Nephron progenitor cell (in vitro differentiated cells): Measurements from ENCODE around the gene CACNA2D4.

Source experiments
- DNase-seq: peaks from one replicate; pipeline ENCODE4 v3.0.0; 2021
- H3K27ac Mint-ChIP-seq: 2 replicates; pipeline ENCODE4 v1.8.0; 2021; ENCODE audit warnings: mild to moderate bottlenecking, moderate library complexity, mixed read lengths
- H3K27me3 Mint-ChIP-seq: 2 replicates; pipeline ENCODE4 v1.8.0; 2021; ENCODE audit warnings: mild to moderate bottlenecking, low read depth, mixed read lengths; ENCODE audit not compliant: poor library complexity
- H3K36me3 Mint-ChIP-seq: 2 replicates; pipeline ENCODE4 v1.8.0; 2021; ENCODE audit warnings: low read depth, mixed read lengths
- H3K4me1 Mint-ChIP-seq: 2 replicates; pipeline ENCODE4 v1.8.0; 2021; ENCODE audit warnings: mixed read lengths
- H3K4me3 Mint-ChIP-seq: 2 replicates; pipeline ENCODE4 v1.8.0; 2021; ENCODE audit warnings: mild to moderate bottlenecking, moderate library complexity, mixed read lengths
- H3K9me3 Mint-ChIP-seq: 2 replicates; pipeline ENCODE4 v1.8.0; 2021; ENCODE audit warnings: mild to moderate bottlenecking, moderate library complexity, mixed read lengths
- TF ChIP-seq, protein P1 (sequence below): fragments of 200-600 bp; sonication (generic); IDR thresholded peaks from 2 replicates; pipeline ENCODE4 v1.5.0; 2021; ENCODE audit warnings: antibody characterized with exemption

CACNA2D4 gene

DNA sequence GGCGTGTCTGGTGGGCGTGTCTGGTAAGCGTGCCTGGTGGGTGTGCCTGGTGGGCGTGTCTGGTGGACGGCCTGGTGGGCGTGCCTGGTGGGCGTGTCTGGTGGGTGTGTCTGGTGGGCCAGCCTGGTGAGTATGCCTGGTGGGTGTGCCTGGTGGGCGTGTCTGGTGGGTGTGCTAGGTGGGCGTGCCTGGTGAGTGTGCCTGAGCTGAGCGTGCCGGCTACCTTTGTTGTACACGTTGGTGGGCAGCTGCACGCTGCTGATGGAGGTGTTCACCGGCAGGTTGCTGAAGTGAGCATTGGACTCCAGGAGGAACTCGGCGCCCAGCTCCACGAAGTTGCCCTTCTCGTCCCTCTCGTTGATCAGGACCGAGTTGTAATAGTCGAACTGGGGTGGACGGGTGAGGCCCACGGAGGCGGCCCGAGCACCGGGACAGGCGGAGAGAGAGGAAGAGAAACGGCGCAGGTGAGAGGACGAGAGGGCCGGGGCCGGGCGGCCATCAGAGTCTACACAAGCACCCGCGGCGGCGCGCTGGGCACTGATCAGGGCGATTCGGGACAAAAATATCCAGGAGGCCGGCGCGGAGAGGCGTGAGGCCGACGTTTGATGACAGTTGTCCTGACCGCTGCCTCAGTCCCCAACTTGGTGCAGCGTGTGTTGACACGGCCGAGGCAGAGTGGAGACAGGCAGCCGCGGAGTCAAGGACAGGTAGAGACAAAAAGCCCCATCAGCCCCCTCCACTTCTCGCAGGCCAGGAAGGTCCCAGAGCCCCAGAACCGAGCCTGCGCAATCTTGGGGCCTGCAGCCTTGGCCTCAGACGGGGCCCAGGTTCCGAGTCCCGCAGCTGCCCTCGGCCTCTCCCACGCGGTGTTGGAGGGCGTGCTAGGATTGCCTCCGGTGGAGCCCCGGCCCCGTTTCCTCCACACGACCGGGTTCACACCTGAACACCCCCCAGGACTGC is 10.5 kb downstream of the CACNA2D4 start:
- peaks cover 17% of the 10 kb centered on the region for H3K27me3 Mint-ChIP-seq
- TF ChIP-seq, protein P1, sequence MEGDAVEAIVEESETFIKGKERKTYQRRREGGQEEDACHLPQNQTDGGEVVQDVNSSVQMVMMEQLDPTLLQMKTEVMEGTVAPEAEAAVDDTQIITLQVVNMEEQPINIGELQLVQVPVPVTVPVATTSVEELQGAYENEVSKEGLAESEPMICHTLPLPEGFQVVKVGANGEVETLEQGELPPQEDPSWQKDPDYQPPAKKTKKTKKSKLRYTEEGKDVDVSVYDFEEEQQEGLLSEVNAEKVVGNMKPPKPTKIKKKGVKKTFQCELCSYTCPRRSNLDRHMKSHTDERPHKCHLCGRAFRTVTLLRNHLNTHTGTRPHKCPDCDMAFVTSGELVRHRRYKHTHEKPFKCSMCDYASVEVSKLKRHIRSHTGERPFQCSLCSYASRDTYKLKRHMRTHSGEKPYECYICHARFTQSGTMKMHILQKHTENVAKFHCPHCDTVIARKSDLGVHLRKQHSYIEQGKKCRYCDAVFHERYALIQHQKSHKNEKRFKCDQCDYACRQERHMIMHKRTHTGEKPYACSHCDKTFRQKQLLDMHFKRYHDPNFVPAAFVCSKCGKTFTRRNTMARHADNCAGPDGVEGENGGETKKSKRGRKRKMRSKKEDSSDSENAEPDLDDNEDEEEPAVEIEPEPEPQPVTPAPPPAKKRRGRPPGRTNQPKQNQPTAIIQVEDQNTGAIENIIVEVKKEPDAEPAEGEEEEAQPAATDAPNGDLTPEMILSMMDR, result no peak
- DNase-seq, result no peak

GRCh38 chr12:1906579-1906978 is 11.9 kb downstream of the CACNA2D4 start:
- Mint-ChIP-seq H3K9me3 (peaks cover 67% of the 10 kb centered on the region), H3K27ac (no peak overlapping the region), H3K27me3 (peaks cover 17% of the 10 kb centered on the region), H3K4me3 (no peak overlapping the region), H3K36me3 (peaks cover 19% of the 10 kb centered on the region), H3K4me1 (peaks cover 9% of the 10 kb centered on the region)
- no peak for DNase-seq
- TF ChIP-seq, protein P1, result no peak

More for the DNA sequence above, 10.5 kb downstream of the CACNA2D4 start:
- Mint-ChIP-seq H3K9me3 (peaks cover 53% of the 10 kb centered on the region), H3K36me3 (peaks cover 16% of the 10 kb centered on the region), H3K4me3 (no peak overlapping the region), H3K27ac (no peak overlapping the region), H3K4me1 (peaks cover 22% of the 10 kb centered on the region)

DNA sequence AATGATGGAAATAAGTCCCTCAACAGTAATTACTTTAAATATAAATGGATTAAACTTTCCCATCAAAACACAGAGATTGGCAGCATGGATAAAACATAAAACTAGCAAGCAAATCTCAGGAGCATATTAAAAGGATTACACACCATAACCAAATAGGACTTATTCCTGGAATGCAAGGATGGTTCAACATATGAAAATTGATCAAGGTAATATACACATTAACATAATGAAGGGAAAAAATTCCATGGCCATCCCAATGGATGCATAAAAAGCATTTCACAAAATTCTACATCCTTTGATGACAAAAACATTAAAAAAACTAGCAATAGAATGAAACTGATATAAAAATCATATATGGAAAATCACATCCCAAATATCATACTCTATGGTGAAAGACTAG is 13.6 kb downstream of the CACNA2D4 start:
- H3K27ac Mint-ChIP-seq, result no peak overlapping the region
- no peaks in the 10 kb centered on the region for H3K4me1 Mint-ChIP-seq
- no peak for DNase-seq
- TF ChIP-seq, protein P1, result no peak
- H3K36me3 Mint-ChIP-seq, result peaks cover 19% of the 10 kb centered on the region
- no peak overlapping the region for H3K4me3 Mint-ChIP-seq
- H3K27me3 Mint-ChIP-seq, result peaks cover 20% of the 10 kb centered on the region
- H3K9me3 Mint-ChIP-seq, result peaks cover 79% of the 10 kb centered on the region

- Mint-ChIP-seq H3K27me3 (peaks cover 18% of the 10 kb centered on the region), H3K9me3 (peaks cover 59% of the 10 kb centered on the region)
- DNase-seq, result no peak
Observed at GRCh38 chr12:1896964-1897363, 21.5 kb downstream of the CACNA2D4 start.

GRCh38 chr12:1890810-1891209 is 27.6 kb downstream of the CACNA2D4 start:
- Mint-ChIP-seq H3K27me3 (peaks cover 25% of the 10 kb centered on the region), H3K4me1 (no peaks in the 10 kb centered on the region), H3K4me3 (no peak overlapping the region), H3K36me3 (peaks cover 16% of the 10 kb centered on the region), H3K9me3 (peaks cover 82% of the 10 kb centered on the region), H3K27ac (no peak overlapping the region)
- TF ChIP-seq, protein P1, result no peak
- DNase-seq, result no peak

More at GRCh38 chr12:1896964-1897363, 21.5 kb downstream of the CACNA2D4 start:
- Mint-ChIP-seq H3K4me1 (no peaks in the 10 kb centered on the region), H3K4me3 (no peak overlapping the region), H3K27ac (no peak overlapping the region), H3K36me3 (no peaks in the 10 kb centered on the region)
- TF ChIP-seq, protein P1, result no peak
